OCI-LY3 (cell line): ENCODE data around the gene ZFP92.

Experiments used
- H2AFZ ChIP-seq: fragments of 200-600, 300-600 bp; shearing (Covaris generic); 2 replicates; pipeline ENCODE4 v1.6.0; 2014; ENCODE audit warnings: antibody characterized with exemption, low read depth, low read length
- H3K27ac ChIP-seq: fragments of 200-600, 300-600 bp; sonication (generic); 2 replicates; pipeline ENCODE4 v1.5.1; 2014; ENCODE audit warnings: mild to moderate bottlenecking, low read length, moderate library complexity, mixed read lengths
- H3K27me3 ChIP-seq: fragments of 200-600, 300-600 bp; sonication (generic); 2 replicates; pipeline ENCODE4 v1.6.1; 2014; ENCODE audit warnings: low read depth, low read length, mixed read lengths
- H3K36me3 ChIP-seq: fragments of 200-600, 300-600 bp; sonication (generic); replicated peaks from 2 replicates; pipeline ENCODE3; 2014; ENCODE audit warnings: low read depth, low read length, mixed read lengths
- H3K4me1 ChIP-seq: fragments of 300-600, 200-600 bp; sonication (generic); 2 replicates; pipeline ENCODE4 v1.6.1; 2014; ENCODE audit warnings: low read length, mixed read lengths
- H3K4me2 ChIP-seq: fragments of 200-600, 300-600 bp; sonication (generic); 2 replicates; pipeline ENCODE4 v1.6.1; 2014; ENCODE audit warnings: low read length, mixed read lengths
- H3K4me3 ChIP-seq: fragments of 300-600, 200-600 bp; sonication (generic); 2 replicates; pipeline ENCODE4 v1.5.1; 2014; ENCODE audit warnings: antibody characterized with exemption, mild to moderate bottlenecking, low read length, moderate library complexity
- H3K79me2 ChIP-seq: fragments of 300-600, 200-600 bp; shearing (Covaris generic); 2 replicates; pipeline ENCODE4 v1.6.1; 2014; ENCODE audit warnings: mild to moderate bottlenecking, low read length, mixed read lengths
- H3K9ac ChIP-seq: fragments of 300-600, 200-600 bp; shearing (Covaris generic); 2 replicates; pipeline ENCODE4 v1.6.0; 2014; ENCODE audit warnings: mild to moderate bottlenecking, low read length, moderate library complexity
- H3K9me3 ChIP-seq: fragments of 200-600, 300-600 bp; shearing (Covaris generic); 2 replicates; pipeline ENCODE4 v1.6.1; 2014; ENCODE audit warnings: low read length, mixed read lengths; ENCODE audit not compliant: insufficient read depth
- H4K20me1 ChIP-seq: fragments of 200-600, 300-600 bp; sonication (generic); 2 replicates; pipeline ENCODE4 v1.6.1; 2016; ENCODE audit warnings: low read length, mixed read lengths; ENCODE audit not compliant: insufficient read depth
- EZH2phosphoT487 ChIP-seq: fragments of 200-600 bp; shearing (Covaris generic); IDR thresholded peaks from 2 replicates; pipeline ENCODE4 v1.6.1; 2018; ENCODE audit warnings: antibody characterized with exemption, mixed run types, low read depth
- TF ChIP-seq, protein P1 (sequence below): fragments of 200-600, 300-600 bp; sonication (generic); IDR thresholded peaks from 2 replicates; pipeline ENCODE4 v1.5.1; 2014; ENCODE audit warnings: antibody characterized with exemption, low read length, low read depth

ZFP92 gene

DNA sequence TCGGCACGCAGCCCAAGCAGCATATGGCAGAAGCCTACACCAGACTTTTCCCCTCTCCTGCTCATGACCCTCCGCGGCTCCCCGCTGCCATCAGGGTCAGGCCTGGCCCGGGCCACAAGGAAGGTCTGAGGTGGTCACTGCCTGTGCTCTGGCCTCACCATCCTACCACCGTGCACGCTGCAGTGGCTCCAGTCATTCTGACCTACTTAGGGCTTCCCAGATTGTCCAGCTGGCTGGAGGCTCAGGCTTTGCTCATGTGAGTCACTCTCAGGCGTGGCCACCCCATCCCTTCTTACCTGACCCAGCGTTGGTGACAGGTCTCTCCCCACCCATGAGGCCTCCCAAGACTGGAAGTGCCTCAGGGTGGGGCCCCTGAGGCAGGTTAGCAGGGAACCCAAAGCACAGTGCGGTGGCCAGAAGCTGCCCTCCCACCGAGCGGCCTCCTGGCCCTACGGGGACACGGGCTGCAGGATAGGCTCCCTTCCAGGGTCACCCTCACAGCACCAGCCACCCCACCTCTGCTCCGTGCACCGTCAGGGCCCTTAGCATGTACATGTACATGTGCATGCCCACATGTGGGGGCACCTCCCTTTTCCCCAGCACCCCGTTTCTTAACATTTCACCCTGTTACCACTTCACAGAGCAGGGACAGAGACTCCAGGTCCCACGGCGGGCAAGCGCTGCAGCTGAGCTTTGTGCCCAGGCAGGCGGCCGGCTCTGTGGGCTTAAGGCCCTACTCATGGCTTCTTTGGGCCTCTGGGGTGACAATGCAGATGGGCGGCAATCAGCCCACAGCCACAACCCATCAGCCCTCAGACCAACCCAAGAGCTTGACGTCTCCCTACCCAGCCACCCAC lies 32.4 kb downstream of the ZFP92 start:
- H3K9ac ChIP-seq = no peak overlapping the region
- no peaks in the 10 kb centered on the region for H3K79me2 ChIP-seq
- H3K27ac ChIP-seq = no peak overlapping the region
- TF ChIP-seq, protein P1, sequence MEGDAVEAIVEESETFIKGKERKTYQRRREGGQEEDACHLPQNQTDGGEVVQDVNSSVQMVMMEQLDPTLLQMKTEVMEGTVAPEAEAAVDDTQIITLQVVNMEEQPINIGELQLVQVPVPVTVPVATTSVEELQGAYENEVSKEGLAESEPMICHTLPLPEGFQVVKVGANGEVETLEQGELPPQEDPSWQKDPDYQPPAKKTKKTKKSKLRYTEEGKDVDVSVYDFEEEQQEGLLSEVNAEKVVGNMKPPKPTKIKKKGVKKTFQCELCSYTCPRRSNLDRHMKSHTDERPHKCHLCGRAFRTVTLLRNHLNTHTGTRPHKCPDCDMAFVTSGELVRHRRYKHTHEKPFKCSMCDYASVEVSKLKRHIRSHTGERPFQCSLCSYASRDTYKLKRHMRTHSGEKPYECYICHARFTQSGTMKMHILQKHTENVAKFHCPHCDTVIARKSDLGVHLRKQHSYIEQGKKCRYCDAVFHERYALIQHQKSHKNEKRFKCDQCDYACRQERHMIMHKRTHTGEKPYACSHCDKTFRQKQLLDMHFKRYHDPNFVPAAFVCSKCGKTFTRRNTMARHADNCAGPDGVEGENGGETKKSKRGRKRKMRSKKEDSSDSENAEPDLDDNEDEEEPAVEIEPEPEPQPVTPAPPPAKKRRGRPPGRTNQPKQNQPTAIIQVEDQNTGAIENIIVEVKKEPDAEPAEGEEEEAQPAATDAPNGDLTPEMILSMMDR = no peak
- TF ChIP-seq EZH2phosphoT487 = no peak
- no peaks in the 10 kb centered on the region for H3K36me3 ChIP-seq
- no peak overlapping the region for H2AFZ ChIP-seq
- no peaks in the 10 kb centered on the region for H3K4me1 ChIP-seq
- no peaks in the 10 kb centered on the region for H3K27me3 ChIP-seq
- no peaks in the 10 kb centered on the region for H3K9me3 ChIP-seq
- H3K4me3 ChIP-seq = no peak overlapping the region
- H4K20me1 ChIP-seq = no peaks in the 10 kb centered on the region
- no peak overlapping the region for H3K4me2 ChIP-seq

DNA sequence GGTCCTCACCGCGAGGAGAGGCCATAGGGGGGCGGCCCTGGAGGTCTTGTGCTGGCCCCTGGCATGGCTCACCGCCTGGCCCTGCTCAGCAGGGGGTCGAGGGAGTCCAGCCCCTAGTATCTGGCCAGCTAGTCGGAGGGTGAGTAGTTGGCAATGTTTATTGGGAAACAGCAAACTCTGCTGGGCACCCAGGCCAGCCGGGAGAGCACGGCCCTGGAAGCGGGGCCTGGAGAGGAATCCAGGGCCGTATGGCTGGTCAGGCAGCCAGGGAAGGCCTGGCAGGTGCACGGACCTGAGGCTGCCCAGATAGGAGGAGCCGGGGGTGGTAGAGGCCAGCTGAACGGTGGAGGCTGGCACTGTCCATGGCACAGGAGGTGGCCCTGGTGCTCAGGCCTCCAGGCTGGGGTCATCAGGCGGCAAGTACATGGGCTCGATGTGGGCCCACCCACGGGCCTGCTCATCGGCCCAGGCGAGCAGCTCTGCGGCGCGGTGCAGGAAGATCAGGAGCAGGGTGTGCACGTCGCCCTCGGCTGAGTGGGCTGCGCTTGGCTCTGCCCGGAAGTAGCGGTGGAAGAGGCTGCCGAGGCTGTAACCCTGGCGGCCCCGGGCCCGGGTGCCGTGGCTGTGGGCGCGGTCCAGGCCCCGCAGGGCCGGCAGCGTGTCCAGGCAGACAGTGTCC lies 33.2 kb downstream of the ZFP92 start:
- Histone ChIP-seq H3K9me3 (no peaks in the 10 kb centered on the region), H2AFZ (no peak overlapping the region), H3K4me3 (no peak overlapping the region), H3K9ac (no peak overlapping the region), H3K27ac (no peak overlapping the region), H4K20me1 (no peaks in the 10 kb centered on the region), H3K36me3 (no peaks in the 10 kb centered on the region), H3K4me2 (no peak overlapping the region), H3K79me2 (no peaks in the 10 kb centered on the region), H3K4me1 (no peaks in the 10 kb centered on the region), H3K27me3 (no peaks in the 10 kb centered on the region)
- TF ChIP-seq EZH2phosphoT487 = no peak
- TF ChIP-seq, protein P1 = no peak

DNA sequence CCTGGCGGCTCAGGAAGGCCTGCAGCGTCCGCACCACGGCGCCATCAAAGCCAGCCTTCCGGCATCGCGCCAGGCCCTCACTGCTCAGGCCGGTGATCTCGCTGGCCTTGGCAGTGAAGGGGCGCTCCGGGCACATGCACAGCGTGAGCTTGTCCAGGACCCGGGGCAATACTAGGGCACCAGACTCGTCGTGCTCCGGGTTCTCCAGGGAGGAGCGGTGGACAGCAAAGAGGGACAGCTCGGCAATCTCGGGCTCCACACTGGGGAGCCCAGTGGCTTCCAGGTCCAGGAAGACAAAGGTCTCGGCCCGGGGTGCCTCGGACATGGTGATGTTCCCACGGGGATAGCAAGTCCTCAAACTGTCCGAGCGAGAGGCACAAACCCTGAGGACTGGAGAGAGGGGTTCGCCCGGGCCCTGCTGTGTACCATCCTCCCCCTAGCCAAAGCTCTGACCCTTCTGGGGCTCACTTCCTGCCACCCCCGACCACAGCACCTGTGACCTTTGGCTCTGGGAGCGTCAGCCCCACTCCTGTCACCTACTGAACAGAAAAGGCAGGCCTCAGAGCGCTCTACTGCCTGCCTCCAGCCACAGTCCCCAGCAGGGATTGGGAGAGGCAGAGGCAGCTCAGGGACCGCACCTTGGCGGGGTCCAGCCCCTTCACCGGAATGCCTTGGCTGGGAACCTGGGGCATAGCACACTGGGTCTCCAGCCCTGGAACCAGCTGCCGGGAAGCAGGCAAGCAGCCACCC lies 34.0 kb downstream of the ZFP92 start:
- no peak overlapping the region for H2AFZ ChIP-seq
- H3K27me3 ChIP-seq = no peaks in the 10 kb centered on the region
- no peaks in the 10 kb centered on the region for H3K36me3 ChIP-seq
- H3K4me3 ChIP-seq = no peak overlapping the region
- no peak overlapping the region for H3K9ac ChIP-seq
- H3K9me3 ChIP-seq = no peaks in the 10 kb centered on the region
- no peaks in the 10 kb centered on the region for H4K20me1 ChIP-seq
- no peak for TF ChIP-seq EZH2phosphoT487
- TF ChIP-seq, protein P1 = no peak
- no peak overlapping the region for H3K4me2 ChIP-seq
- H3K79me2 ChIP-seq = no peaks in the 10 kb centered on the region
- H3K4me1 ChIP-seq = no peaks in the 10 kb centered on the region
- no peak overlapping the region for H3K27ac ChIP-seq
